Calu3 (cell line): ENCODE data around the gene TMEM217. TPM values are rescaled to one million over a fixed set of nuclear protein-coding genes. Genes with fewer than 3 reads are reported as not detected.

Experiments
- BruUV-seq: library from RNA; stranded (reverse); fragments of 400-500 nt; replicated peaks from 2 replicates; lab custom pipeline; 2021; lab: Mats Ljungman, UMichigan
- CTCF ChIA-PET: fragments of 300-600 bp; sonication (Branson Sonifier 250); formaldehyde crosslinking; loops from one replicate; lab custom pipeline; 2022; ENCODE audit warnings: antibody characterized with exemption; lab: Charles Lee
- DNase-seq: peaks from one replicate; pipeline ENCODE4 v3.0.0; 2022
- H3K27ac Mint-ChIP-seq: one replicate; pipeline ENCODE4 v1.8.0; 2022; ENCODE audit warnings: mixed read lengths; ENCODE audit not compliant: unreplicated experiment
- H3K27me3 Mint-ChIP-seq: one replicate; pipeline ENCODE4 v1.8.0; 2022; ENCODE audit warnings: mixed read lengths; ENCODE audit not compliant: unreplicated experiment
- H3K36me3 Mint-ChIP-seq: one replicate; pipeline ENCODE4 v1.8.0; 2022; ENCODE audit warnings: mild to moderate bottlenecking, moderate library complexity, mixed read lengths; ENCODE audit not compliant: insufficient read depth, unreplicated experiment
- H3K4me1 Mint-ChIP-seq: one replicate; pipeline ENCODE4 v1.8.0; 2022; ENCODE audit warnings: mild to moderate bottlenecking, low read depth, mixed read lengths; ENCODE audit not compliant: unreplicated experiment
- H3K4me3 Mint-ChIP-seq: one replicate; pipeline ENCODE4 v1.8.0; 2022; ENCODE audit warnings: mild to moderate bottlenecking, low read depth, moderate library complexity, mixed read lengths; ENCODE audit not compliant: unreplicated experiment
- H3K9me3 Mint-ChIP-seq: one replicate; pipeline ENCODE4 v1.8.0; 2022; ENCODE audit warnings: low read depth, mixed read lengths; ENCODE audit not compliant: unreplicated experiment
- CTCF ChIP-seq: fragments of 200-600 bp; IDR thresholded peaks from one replicate; pipeline ENCODE4 v1.8.0; 2022; ENCODE audit warnings: antibody characterized with exemption; ENCODE audit not compliant: unreplicated experiment
- intact Hi-C: fragments of 100-400 bp; cut with micrococcal nuclease; formaldehyde crosslinking; loops from one replicate; pipeline ENCODE4 v1.10.0; 2022; ENCODE audit not compliant: unreplicated experiment
- total RNA-seq: library from RNA; stranded (reverse); gene quantifications from 2 replicates; pipeline ENCODE4 v1.2.3, GENCODE V29; 2022

Gene TMEM217
- total RNA-seq, 1 experiment from 2014 or later: 0.99 TPM

- BruUV-seq: no TSS peak
- CTCF ChIA-PET: interaction anchor here (0.6 kb wide), 1 partner anchor 258 kb away, joined by 3 read pairs; no protein-coding TSS in a partner anchor
- no peaks in the 10 kb centered on the region for H3K9me3 Mint-ChIP-seq
- peaks cover 14% of the 10 kb centered on the region for H3K36me3 Mint-ChIP-seq
- TF ChIP-seq CTCF: no peak
- H3K27me3 Mint-ChIP-seq: no peaks in the 10 kb centered on the region
- peaks cover 26% of the 10 kb centered on the region for H3K4me1 Mint-ChIP-seq
- H3K4me3 Mint-ChIP-seq: no peak overlapping the region
- intact Hi-C loops: no loop called here
- DNase-seq: no peak
- no peak overlapping the region for H3K27ac Mint-ChIP-seq
These were observed 21.6 kb upstream of the TMEM217 start for GRCh38 chr6:37279366-37280134.

- H3K4me1 Mint-ChIP-seq: peaks cover 26% of the 10 kb centered on the region
- peak overlapping the region; percentile 42 for H3K4me3 Mint-ChIP-seq
- intact Hi-C loops: no loop called here
- no peaks in the 10 kb centered on the region for H3K9me3 Mint-ChIP-seq
- no peaks in the 10 kb centered on the region for H3K27me3 Mint-ChIP-seq
- DNase-seq: peak; percentile 70
- peaks cover 19% of the 10 kb centered on the region for H3K36me3 Mint-ChIP-seq
- no peak for TF ChIP-seq CTCF
- CTCF ChIA-PET: interaction anchor here (0.6 to 0.7 kb wide), 2 partner anchors 19 to 298 kb away, joined by 3 to 5 read pairs; partner anchors contain the start of genes TBC1D22B and TMEM217
- H3K27ac Mint-ChIP-seq: peak overlapping the region; percentile 36
- no TSS peak for BruUV-seq
These were observed 19.1 kb upstream of the TMEM217 start for GRCh38 chr6:37277001-37277409.

- Mint-ChIP-seq H3K27ac (no peak overlapping the region), H3K27me3 (no peaks in the 10 kb centered on the region), H3K4me1 (peaks cover 26% of the 10 kb centered on the region), H3K4me3 (no peak overlapping the region), H3K36me3 (peaks cover 17% of the 10 kb centered on the region), H3K9me3 (no peaks in the 10 kb centered on the region)
- no peak for TF ChIP-seq CTCF
- DNase-seq: no peak
- intact Hi-C loops: no loop called here
- CTCF ChIA-PET: interaction anchor here (0.7 kb wide), 1 partner anchor 67 kb away, joined by 3 read pairs; no protein-coding TSS in a partner anchor
- no TSS peak for BruUV-seq
These were observed 17.4 kb upstream of the TMEM217 start for GRCh38 chr6:37275350-37275749.

GRCh38 chr6:37273690-37274089 lies 15.7 kb upstream of the TMEM217 start:
- intact Hi-C loops: no loop called here
- no peak for TF ChIP-seq CTCF
- no peak for DNase-seq
- no peak overlapping the region for H3K4me3 Mint-ChIP-seq
- BruUV-seq: no TSS peak
- H3K27me3 Mint-ChIP-seq: no peaks in the 10 kb centered on the region
- no peaks in the 10 kb centered on the region for H3K9me3 Mint-ChIP-seq
- no peak overlapping the region for H3K27ac Mint-ChIP-seq
- CTCF ChIA-PET: interaction anchor here (1.0 kb wide), 1 partner anchor 41 kb away, joined by 6 read pairs; no protein-coding TSS in a partner anchor
- peaks cover 26% of the 10 kb centered on the region for H3K4me1 Mint-ChIP-seq
- peaks cover 12% of the 10 kb centered on the region for H3K36me3 Mint-ChIP-seq
